ENCODE data around the gene HIVEP3.

Gene HIVEP3

DNA sequence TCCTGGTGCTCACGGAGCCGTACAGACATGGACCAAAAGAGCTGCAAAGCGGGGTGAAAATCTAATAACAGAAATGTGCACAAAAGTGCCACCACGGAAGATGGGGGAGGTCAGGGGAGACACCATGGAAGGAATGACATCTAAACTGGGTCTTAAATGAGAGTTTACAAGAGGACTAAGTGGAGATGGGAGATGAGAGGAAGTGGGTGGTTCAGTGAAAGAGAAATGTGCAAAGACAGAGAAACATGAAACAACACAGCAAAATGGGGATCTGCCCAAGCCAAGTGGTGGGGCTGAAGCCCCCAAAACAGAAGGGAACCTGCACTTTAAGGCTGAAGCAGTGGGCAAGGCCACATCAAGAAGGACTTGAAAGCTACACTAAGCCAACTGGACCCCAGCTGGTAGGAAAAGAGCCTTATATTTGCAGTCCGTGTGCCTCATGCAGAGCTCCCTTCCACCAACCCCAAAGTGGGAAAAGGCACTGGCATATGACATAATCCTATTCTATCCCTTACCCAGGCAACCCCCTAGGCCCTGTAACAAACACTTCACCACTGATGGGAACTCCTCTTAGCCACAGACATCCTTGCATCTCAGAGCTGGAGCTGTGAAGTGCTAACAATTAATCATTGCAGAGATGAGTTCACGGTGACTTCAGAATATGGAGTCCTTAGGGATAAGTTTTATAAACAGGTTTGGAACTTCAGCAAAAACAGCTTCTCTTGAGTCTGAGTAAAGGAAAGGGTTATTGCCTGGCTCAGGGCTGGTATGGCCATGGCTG lies 235.7 kb downstream of the HIVEP3 start:
- H2BK15ac ChIP-seq (replicated peaks; ENCODE audit: low read depth), result no peak overlapping the region
- H3K27ac ChIP-seq (ENCODE audit: low read depth, low read length), result no peak overlapping the region
- no peak overlapping the region for H3K4me2 ChIP-seq (ENCODE audit: low read length)
- no peaks in the 10 kb centered on the region for H3K79me1 ChIP-seq (ENCODE audit: low read length)
- no peak overlapping the region for H3K9ac ChIP-seq (ENCODE audit: low read length)
- DNase-seq, result no peak
- H2BK120ac ChIP-seq (ENCODE audit: low read depth, low read length), result no peak overlapping the region
- no peak overlapping the region for H2AK5ac ChIP-seq (ENCODE audit: low read length)
- no peak overlapping the region for H2BK5ac ChIP-seq (ENCODE audit: low read length)
- H3K4me3 ChIP-seq (ENCODE audit: low read length), result no peak overlapping the region
- H3K27me3 ChIP-seq (ENCODE audit: insufficient read depth, low read length, poor library complexity), result no peaks in the 10 kb centered on the region
- H3K36me3 ChIP-seq (ENCODE audit: control insufficient read depth, insufficient read depth, low read length), result no peaks in the 10 kb centered on the region
- no peak overlapping the region for H3K23ac ChIP-seq (ENCODE audit: low read length)
- no peak overlapping the region for H4K5ac ChIP-seq (ENCODE audit: low read length)
- H4K8ac ChIP-seq (ENCODE audit: low read depth, low read length), result no peak overlapping the region
- no CpG with 5 or more reads among the region's 6 CpGs for WGBS (ENCODE audit: extremely low coverage, insufficient coverage, low lambda C conversion rate)
- no peaks in the 10 kb centered on the region for H3K4me1 ChIP-seq (ENCODE audit: control insufficient read depth, low read depth, low read length)
- H3K18ac ChIP-seq (ENCODE audit: low read length), result no peak overlapping the region
- H3K4ac ChIP-seq (ENCODE audit: low read depth, low read length), result no peak overlapping the region
- H3K56ac ChIP-seq (ENCODE audit: low read length), result no peak overlapping the region
- H3K79me2 ChIP-seq (ENCODE audit: control insufficient read depth, insufficient read depth, low read length), result no peaks in the 10 kb centered on the region

DNA sequence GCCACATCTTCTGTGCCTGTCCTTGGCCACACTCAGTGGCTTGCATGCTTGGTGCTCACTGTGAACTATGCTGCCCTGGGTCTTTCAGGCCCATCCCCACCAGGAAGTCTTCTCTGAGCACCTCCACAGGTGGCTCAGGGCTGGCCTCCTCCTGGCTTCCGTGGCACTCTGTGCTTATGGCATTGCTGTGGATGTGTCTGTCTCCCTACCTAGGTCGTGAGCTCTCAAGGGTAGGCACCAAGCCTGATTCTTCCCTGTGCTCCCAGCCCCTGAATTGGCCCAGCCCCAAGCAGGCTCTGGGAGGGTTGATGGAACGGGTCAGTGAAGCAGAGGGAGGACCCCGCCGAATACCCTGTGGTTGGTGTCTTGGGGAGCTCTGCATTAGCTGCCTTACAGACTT lies 236.6 kb downstream of the HIVEP3 start:
- H3K56ac ChIP-seq (ENCODE audit: low read length), result no peak overlapping the region
- H3K27ac ChIP-seq (ENCODE audit: low read depth, low read length), result no peak overlapping the region
- no peak overlapping the region for H3K4me3 ChIP-seq (ENCODE audit: low read length)
- WGBS (ENCODE audit: extremely low coverage, insufficient coverage, low lambda C conversion rate), result no CpG with 5 or more reads among the region's 5 CpGs
- no peaks in the 10 kb centered on the region for H3K36me3 ChIP-seq (ENCODE audit: control insufficient read depth, insufficient read depth, low read length)
- no peak for DNase-seq
- H3K4me1 ChIP-seq (ENCODE audit: control insufficient read depth, low read depth, low read length), result no peaks in the 10 kb centered on the region
- no peaks in the 10 kb centered on the region for H3K79me1 ChIP-seq (ENCODE audit: low read length)
- no peaks in the 10 kb centered on the region for H3K79me2 ChIP-seq (ENCODE audit: control insufficient read depth, insufficient read depth, low read length)
- H3K4ac ChIP-seq (ENCODE audit: low read depth, low read length), result no peak overlapping the region
- no peak overlapping the region for H2BK5ac ChIP-seq (ENCODE audit: low read length)
- no peak overlapping the region for H3K4me2 ChIP-seq (ENCODE audit: low read length)
- H4K8ac ChIP-seq (ENCODE audit: low read depth, low read length), result no peak overlapping the region
- no peak overlapping the region for H3K9ac ChIP-seq (ENCODE audit: low read length)
- no peak overlapping the region for H3K23ac ChIP-seq (ENCODE audit: low read length)
- H3K27me3 ChIP-seq (ENCODE audit: insufficient read depth, low read length, poor library complexity), result no peaks in the 10 kb centered on the region
- no peak overlapping the region for H2BK120ac ChIP-seq (ENCODE audit: low read depth, low read length)
- no peak overlapping the region for H2BK15ac ChIP-seq (replicated peaks; ENCODE audit: low read depth)
- no peak overlapping the region for H3K18ac ChIP-seq (ENCODE audit: low read length)
- no peak overlapping the region for H2AK5ac ChIP-seq (ENCODE audit: low read length)
- H4K5ac ChIP-seq (ENCODE audit: low read length), result no peak overlapping the region

DNA sequence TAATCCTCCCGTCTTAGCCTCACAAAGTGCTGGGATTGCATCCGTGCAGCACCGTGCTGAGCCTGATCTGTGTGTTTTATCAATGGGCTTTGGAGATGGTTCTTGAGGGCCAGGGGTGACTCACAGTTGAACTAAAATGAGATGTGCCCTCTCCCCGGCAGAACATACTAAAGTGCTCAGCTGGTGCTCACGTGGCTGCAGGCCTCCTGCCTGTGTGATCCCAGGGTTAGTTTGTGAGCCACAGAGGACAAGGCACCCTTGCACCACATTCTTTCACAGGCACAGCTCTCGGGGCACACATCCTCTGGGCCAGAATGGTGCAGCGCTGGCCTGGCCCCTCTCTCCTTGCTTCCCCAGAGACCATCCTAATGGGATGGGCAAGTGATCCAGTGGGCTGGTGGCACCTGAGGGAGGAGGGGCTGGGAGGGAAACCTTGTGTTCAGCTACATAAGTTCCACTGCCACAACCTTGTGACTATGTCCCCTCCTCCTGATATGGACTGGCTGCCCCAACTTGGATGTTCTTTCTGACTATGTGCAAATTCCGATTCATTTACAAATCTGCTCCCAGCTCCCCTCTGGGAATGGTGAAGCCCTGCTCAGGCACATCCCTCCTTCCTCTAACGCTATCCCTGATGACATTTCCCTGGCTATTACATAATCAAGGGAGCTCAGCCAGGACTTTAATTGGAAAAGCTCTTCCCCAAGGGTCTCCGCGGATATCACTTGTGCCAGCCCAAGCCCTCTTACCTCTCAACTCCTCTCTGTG lies 237.2 kb downstream of the HIVEP3 start:
- H3K36me3 ChIP-seq (ENCODE audit: control insufficient read depth, insufficient read depth, low read length), result no peaks in the 10 kb centered on the region
- H2BK15ac ChIP-seq (replicated peaks; ENCODE audit: low read depth), result no peak overlapping the region
- no peak overlapping the region for H3K4me3 ChIP-seq (ENCODE audit: low read length)
- H3K23ac ChIP-seq (ENCODE audit: low read length), result no peak overlapping the region
- WGBS (ENCODE audit: extremely low coverage, insufficient coverage, low lambda C conversion rate), result no CpG with 5 or more reads among the region's 11 CpGs
- no peak overlapping the region for H2BK120ac ChIP-seq (ENCODE audit: low read depth, low read length)
- no peak overlapping the region for H3K56ac ChIP-seq (ENCODE audit: low read length)
- DNase-seq, result no peak
- H4K8ac ChIP-seq (ENCODE audit: low read depth, low read length), result no peak overlapping the region
- no peak overlapping the region for H3K4me2 ChIP-seq (ENCODE audit: low read length)
- no peaks in the 10 kb centered on the region for H3K27me3 ChIP-seq (ENCODE audit: insufficient read depth, low read length, poor library complexity)
- no peaks in the 10 kb centered on the region for H3K4me1 ChIP-seq (ENCODE audit: control insufficient read depth, low read depth, low read length)
- no peak overlapping the region for H3K27ac ChIP-seq (ENCODE audit: low read depth, low read length)
- no peak overlapping the region for H2BK5ac ChIP-seq (ENCODE audit: low read length)
- H4K5ac ChIP-seq (ENCODE audit: low read length), result no peak overlapping the region
- H2AK5ac ChIP-seq (ENCODE audit: low read length), result no peak overlapping the region
- H3K79me1 ChIP-seq (ENCODE audit: low read length), result no peaks in the 10 kb centered on the region
- H3K4ac ChIP-seq (ENCODE audit: low read depth, low read length), result no peak overlapping the region
- H3K18ac ChIP-seq (ENCODE audit: low read length), result no peak overlapping the region
- H3K9ac ChIP-seq (ENCODE audit: low read length), result no peak overlapping the region
- no peaks in the 10 kb centered on the region for H3K79me2 ChIP-seq (ENCODE audit: control insufficient read depth, insufficient read depth, low read length)

DNA sequence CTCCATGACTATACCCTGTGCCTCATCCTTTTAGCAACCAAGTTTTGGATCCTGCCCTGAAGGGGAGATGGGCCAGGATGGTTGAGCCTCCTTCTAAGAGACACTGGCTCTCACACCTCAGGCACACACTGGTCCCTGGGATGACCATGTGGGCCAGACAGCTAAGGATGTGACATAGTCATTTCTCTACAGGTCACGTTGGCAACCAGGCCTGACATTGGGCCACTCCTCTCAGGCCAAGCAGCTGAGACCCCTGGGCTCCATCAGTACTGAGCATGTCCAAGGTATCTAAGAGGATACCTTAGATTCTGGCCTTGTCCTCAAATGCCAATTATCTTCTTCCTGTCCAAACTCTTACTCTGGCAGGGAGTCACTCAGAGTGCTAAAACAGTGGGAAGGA lies 238.7 kb downstream of the HIVEP3 start:
- Histone ChIP-seq H4K8ac (ENCODE audit: low read depth, low read length) (no peak overlapping the region), H4K5ac (ENCODE audit: low read length) (no peak overlapping the region), H3K18ac (ENCODE audit: low read length) (no peak overlapping the region), H2BK120ac (ENCODE audit: low read depth, low read length) (no peak overlapping the region), H3K4me1 (ENCODE audit: control insufficient read depth, low read depth, low read length) (no peaks in the 10 kb centered on the region), H3K23ac (ENCODE audit: low read length) (no peak overlapping the region), H3K36me3 (ENCODE audit: control insufficient read depth, insufficient read depth, low read length) (no peaks in the 10 kb centered on the region), H3K79me2 (ENCODE audit: control insufficient read depth, insufficient read depth, low read length) (no peaks in the 10 kb centered on the region), H3K56ac (ENCODE audit: low read length) (no peak overlapping the region), H3K27me3 (ENCODE audit: insufficient read depth, low read length, poor library complexity) (no peaks in the 10 kb centered on the region), H2BK15ac (replicated peaks; ENCODE audit: low read depth) (no peak overlapping the region), H3K79me1 (ENCODE audit: low read length) (no peaks in the 10 kb centered on the region), H3K4me2 (ENCODE audit: low read length) (no peak overlapping the region), H3K4ac (ENCODE audit: low read depth, low read length) (no peak overlapping the region), H2AK5ac (ENCODE audit: low read length) (no peak overlapping the region), H2BK5ac (ENCODE audit: low read length) (no peak overlapping the region), H3K27ac (ENCODE audit: low read depth, low read length) (no peak overlapping the region), H3K9ac (ENCODE audit: low read length) (no peak overlapping the region), H3K4me3 (ENCODE audit: low read length) (no peak overlapping the region)
- DNase-seq, result no peak
- no CpG with 5 or more reads among the region's 1 CpG for WGBS (ENCODE audit: extremely low coverage, insufficient coverage, low lambda C conversion rate)

DNA sequence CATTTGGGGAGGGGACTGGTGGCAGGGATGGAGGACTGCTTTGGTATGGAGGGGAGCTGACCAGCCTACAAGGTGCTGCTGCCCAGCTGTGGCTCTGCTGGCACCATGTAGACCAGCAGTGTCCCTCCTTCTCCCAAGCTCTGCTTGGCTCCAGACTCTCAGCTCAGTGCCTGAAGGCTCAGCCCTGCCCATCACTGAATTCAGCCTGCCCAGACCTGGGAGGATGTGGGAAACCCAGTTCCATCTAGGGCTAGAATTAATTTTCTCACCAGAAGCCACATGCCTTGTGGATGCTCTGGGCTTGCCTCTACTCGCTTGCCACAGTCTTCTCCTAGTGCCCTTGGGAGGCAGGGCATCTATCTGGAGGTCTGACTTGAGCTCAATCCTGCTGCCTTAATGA lies 239.2 kb downstream of the HIVEP3 start:
- H4K5ac ChIP-seq (ENCODE audit: low read length), result no peak overlapping the region
- no peaks in the 10 kb centered on the region for H3K79me1 ChIP-seq (ENCODE audit: low read length)
- H2AK5ac ChIP-seq (ENCODE audit: low read length), result no peak overlapping the region
- H3K23ac ChIP-seq (ENCODE audit: low read length), result no peak overlapping the region
- H3K27me3 ChIP-seq (ENCODE audit: insufficient read depth, low read length, poor library complexity), result no peaks in the 10 kb centered on the region
- WGBS (ENCODE audit: extremely low coverage, insufficient coverage, low lambda C conversion rate), result no CpG with 5 or more reads among the region's 1 CpG
- H3K56ac ChIP-seq (ENCODE audit: low read length), result no peak overlapping the region
- no peak overlapping the region for H3K27ac ChIP-seq (ENCODE audit: low read depth, low read length)
- no peaks in the 10 kb centered on the region for H3K79me2 ChIP-seq (ENCODE audit: control insufficient read depth, insufficient read depth, low read length)
- H3K18ac ChIP-seq (ENCODE audit: low read length), result no peak overlapping the region
- no peak overlapping the region for H2BK15ac ChIP-seq (replicated peaks; ENCODE audit: low read depth)
- H3K4me1 ChIP-seq (ENCODE audit: control insufficient read depth, low read depth, low read length), result no peaks in the 10 kb centered on the region
- DNase-seq, result no peak
- H3K4me2 ChIP-seq (ENCODE audit: low read length), result no peak overlapping the region
- no peaks in the 10 kb centered on the region for H3K36me3 ChIP-seq (ENCODE audit: control insufficient read depth, insufficient read depth, low read length)
- no peak overlapping the region for H3K4ac ChIP-seq (ENCODE audit: low read depth, low read length)
- H4K8ac ChIP-seq (ENCODE audit: low read depth, low read length), result no peak overlapping the region
- no peak overlapping the region for H2BK5ac ChIP-seq (ENCODE audit: low read length)
- H2BK120ac ChIP-seq (ENCODE audit: low read depth, low read length), result no peak overlapping the region
- no peak overlapping the region for H3K9ac ChIP-seq (ENCODE audit: low read length)
- no peak overlapping the region for H3K4me3 ChIP-seq (ENCODE audit: low read length)
